GM12892 (cell line): ENCODE measurements around the gene TSACC.
"Not testable (repeated sequence)": the region's sequence is repeated elsewhere in the genome, so short reads cannot be mapped to it uniquely, and the experiment has no call there.

Experiments
- DNase-seq: peaks from one replicate; pipeline ENCODE4 v3.0.0; 2011; ENCODE audit not compliant: insufficient read length
- FAIRE-seq: peaks from 2 replicates; lab custom pipeline; 2011; peaks lifted over from hg19 to GRCh38; lab: Jason Lieb, UNC
- POLR2A ChIP-seq: IDR thresholded peaks from 2 replicates; pipeline ENCODE4 v1.6.1; 2011; ENCODE audit warnings: low read depth, low read length, control low read depth
- POLR2AphosphoS5 ChIP-seq: IDR thresholded peaks from 2 replicates; pipeline ENCODE4 v1.6.1; 2011; ENCODE audit warnings: low read depth, low read length, control low read depth
- TAF1 ChIP-seq: IDR thresholded peaks from 2 replicates; pipeline ENCODE4 v1.6.1; 2011; ENCODE audit warnings: low read depth, mild to moderate bottlenecking, control low read depth, low read length, borderline replicate concordance

Gene TSACC

DNA sequence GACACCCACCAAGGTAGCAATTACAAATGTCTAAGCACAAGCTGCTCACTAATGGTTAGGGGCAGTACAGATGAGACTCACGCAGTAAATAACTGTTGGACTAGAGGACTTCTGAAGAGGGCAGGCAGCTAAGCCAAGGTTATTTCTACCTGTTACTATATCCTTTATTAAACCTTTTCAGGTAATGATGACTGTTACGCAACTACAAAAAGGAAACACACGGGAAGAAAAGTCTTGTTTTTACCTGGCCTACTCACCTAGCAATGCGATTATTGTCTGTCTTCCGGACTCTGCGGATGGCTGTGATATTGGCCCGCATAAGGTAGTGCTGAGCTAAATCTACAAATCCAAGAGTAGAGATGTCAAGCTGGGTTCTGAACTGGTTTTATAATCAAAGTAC, 21.4 kb upstream of the TSACC start:
- FAIRE-seq = no peak
- TF ChIP-seq TAF1 = no peak
- TF ChIP-seq POLR2AphosphoS5 = no peak
- TF ChIP-seq POLR2A = no peak
- no peak for DNase-seq

DNA sequence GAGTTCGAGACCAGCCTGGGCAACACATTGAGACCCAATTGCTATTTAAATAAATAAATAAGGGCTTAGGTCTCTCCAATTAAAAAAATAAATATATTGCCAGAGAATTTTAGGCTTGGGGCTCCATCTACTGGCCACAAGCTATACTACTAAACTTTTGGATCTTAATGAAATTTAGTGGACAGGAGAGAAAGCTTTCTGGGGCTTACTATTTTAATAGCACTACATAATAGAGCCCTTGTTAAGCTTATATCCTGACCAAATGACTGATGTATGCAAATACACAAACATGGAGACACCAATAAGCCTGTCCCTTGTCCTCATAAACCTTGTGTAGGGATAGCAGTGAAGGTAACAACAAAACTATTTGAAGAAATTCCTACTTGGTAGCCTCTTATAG, 18.7 kb upstream of the TSACC start:
- TF ChIP-seq POLR2AphosphoS5 (no peak), POLR2A (no peak), TAF1 (no peak)
- FAIRE-seq = no peak
- DNase-seq = no peak

DNA sequence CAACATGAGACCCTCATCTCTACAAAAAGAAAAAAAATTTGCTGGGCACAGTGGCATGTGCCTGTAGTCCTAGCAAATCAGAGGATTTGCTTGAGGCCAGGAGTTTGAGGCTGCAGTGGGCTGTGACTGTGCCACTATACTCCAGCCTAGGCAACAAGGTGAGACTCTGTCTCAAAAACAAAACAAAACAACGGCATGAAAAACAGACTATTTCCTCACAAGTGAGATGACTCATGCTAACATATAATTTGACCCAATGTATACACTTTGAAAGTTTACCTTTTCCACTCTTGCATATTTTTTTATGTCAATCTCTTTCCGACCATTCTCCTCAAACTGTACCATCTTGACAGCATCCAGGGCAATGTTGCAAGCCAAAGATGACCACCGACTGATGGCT, 17.8 kb upstream of the TSACC start:
- FAIRE-seq = no peak
- TF ChIP-seq TAF1 (no peak), POLR2AphosphoS5 (no peak), POLR2A (no peak)

DNA sequence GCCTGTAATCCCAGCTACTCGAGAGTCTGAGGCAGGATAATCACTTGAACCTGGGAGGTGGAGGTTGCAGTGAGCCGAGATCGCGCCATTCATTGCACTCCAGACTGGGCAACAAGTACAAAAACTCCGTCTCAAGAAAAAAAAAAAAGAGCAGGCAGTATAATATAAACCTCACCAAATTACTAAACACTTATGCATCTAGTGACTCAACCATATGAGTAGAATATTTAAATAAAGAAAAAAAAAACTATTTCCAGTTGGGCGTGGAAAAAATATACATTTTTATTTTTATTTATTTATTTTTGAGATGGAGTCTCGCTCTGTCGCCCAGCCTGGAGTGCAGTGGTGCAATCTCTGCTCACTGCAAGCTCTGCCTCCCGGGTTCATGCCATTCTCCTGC, 15.1 kb upstream of the TSACC start:
- not testable (repeated sequence) for DNase-seq, FAIRE-seq

More for the DNA sequence above, 17.8 kb upstream of the TSACC start:
- no peak for DNase-seq

DNA sequence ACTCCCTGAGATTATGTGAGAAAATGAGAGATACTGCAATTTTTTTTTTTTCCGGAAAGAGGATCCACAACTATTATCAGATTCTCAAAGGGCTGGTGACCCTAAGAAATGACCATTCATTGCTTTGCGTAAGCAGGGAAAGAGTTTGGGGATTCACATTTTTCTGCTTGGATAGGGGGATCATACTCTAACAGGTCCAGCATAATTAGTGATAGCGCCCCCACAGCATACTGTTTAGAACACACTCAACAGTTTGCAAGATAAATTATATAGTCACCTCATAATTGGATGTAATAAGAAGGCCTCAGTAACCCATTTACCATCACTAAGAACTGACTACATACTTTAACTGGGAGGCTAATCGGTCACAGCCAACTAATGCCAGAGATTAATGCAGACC, 2.1 kb upstream of the TSACC start:
- TF ChIP-seq POLR2A (no peak), POLR2AphosphoS5 (no peak), TAF1 (no peak)
- DNase-seq = no peak
- FAIRE-seq = no peak

DNA sequence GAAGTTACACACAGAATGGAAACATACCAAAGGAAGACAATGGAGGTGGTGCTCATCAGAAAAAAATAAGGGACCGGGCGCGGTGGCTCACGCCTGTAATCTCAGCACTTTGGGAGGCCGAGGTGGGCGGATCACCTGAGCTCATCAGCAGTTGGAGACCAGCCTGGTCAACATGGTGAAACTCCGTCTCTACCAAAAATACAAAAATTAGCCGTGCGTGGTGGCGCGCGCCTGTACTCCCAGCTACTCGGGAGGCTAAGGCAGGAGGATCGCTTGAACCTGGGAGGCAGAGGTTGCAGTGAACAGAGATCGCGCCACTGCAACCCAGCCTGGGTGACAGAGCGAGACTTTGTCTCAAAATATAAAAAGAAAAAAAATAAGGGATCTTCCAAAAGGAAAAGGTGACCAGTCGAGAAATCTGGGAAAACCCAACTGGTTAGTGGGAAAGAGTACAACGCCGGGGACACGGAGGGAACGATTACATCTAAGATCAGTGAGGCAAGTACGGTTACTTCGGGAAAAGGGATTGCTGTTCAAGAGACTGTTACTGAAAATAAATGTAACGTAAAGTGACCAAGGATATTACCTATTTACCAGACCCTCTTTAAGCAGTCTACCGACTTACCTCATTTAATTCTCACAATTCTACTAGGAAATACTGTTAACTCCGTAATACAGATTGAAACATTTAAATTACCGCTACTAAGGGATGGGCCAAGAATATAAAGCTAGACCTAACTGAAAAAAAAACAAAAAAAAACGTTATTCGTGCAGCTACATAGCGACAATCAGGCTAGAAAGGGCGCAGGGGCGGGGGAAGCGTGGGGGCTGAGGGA, 1.1 kb upstream of the TSACC start:
- TF ChIP-seq TAF1 = no peak
- no peak for TF ChIP-seq POLR2A
- no peak for TF ChIP-seq POLR2AphosphoS5
- no peak for DNase-seq
- no peak for FAIRE-seq

DNA sequence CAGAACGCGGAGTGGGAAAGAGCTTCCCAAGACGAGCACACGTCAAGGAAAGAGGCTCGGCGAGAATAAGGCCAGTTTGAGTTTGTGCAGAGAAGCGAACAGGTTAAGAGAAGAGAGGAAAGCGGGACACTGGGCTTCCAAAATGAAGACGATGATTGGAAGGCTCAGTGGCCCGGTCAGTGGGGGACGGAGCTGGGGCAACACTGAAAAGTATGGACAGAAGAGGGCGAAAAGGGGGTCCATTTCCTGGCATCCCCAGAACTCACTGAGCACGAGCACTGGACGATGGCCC, 492 bp upstream of the TSACC start:
- no peak for TF ChIP-seq POLR2A
- TF ChIP-seq POLR2AphosphoS5 = no peak
- TF ChIP-seq TAF1 = no peak
- DNase-seq = no peak
- FAIRE-seq = no peak

DNA sequence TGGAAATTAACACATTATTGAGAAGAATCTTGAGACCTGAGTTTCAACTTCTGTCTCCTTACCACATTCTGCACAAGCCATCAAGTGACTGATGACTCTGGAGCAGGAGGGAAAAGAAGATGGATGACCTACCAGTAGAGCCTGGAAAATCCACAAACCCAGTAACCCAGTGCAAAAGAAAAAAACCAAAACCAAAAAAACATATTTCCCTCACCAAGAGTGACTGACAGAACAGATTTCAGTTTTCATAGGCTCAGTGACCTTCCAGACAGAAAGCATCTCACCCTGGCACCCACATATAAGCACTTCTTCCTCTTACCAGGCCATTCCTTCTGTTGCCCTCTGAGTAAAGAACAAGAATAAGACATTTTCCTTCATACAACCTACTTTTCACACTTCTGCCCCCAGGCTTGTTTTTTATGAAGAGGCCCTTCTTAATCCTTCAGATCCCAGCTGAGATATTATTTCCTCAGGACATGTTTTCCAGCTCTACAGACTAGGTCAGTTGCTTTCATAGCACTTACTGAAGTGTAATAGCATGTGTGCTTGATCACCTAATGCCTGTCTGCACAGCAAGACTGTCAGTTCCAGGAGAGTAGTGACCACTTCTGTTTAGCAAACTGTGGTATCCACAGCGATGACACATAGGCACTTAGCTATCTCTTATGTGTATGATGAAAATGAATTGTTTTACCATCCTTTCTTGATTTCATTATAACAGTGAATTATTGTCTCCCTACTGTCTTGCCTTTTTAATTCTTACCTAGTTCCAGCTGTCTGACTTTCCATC, 4.0 kb downstream of the TSACC start:
- FAIRE-seq = no peak

DNA sequence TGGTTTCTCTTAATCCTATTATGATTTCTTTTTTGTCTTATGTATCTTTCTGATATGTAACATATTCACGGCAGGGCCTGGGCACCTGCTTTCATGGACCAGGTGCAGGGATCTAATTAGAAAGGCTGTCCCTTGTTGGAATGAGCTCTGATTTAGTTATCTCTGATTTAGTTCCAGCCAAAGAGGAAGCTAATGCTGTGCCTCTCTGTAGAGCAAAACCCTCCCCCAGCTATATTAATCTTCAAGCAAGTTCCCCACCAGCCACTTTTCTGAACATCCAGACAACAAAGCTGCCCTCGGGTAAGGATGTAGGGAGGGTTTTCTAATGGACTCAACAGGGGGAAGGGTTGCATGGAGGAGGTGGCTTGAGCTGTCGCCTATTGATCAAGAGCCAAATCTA, 6.1 kb downstream of the TSACC start:
- DNase-seq (no peak), FAIRE-seq (no peak)
- TF ChIP-seq POLR2AphosphoS5 (no peak), POLR2A (no peak), TAF1 (no peak)

More for the DNA sequence above, 4.0 kb downstream of the TSACC start:
- DNase-seq = no peak
- TF ChIP-seq TAF1 (no peak), POLR2AphosphoS5 (no peak), POLR2A (no peak)

DNA sequence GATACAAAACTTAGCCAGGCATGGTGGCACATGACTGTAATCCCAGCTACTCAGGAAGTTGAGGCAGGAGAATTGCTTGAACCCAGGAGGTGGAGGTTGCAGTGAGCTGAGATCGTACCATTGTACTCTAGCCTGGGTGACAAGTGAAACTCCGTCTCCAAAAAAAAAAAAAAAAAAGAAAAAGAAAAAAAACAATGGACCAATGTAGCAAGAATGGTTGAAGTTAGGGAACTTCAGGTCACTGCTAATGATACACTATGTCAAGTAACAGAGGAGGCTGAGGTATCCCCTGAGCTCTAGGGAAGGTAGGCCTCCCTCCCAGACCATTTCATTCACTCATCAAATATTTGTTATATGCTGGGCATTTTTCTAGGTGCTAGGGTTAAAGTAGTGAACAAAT, 7.7 kb downstream of the TSACC start:
- FAIRE-seq = not testable (repeated sequence)

DNA sequence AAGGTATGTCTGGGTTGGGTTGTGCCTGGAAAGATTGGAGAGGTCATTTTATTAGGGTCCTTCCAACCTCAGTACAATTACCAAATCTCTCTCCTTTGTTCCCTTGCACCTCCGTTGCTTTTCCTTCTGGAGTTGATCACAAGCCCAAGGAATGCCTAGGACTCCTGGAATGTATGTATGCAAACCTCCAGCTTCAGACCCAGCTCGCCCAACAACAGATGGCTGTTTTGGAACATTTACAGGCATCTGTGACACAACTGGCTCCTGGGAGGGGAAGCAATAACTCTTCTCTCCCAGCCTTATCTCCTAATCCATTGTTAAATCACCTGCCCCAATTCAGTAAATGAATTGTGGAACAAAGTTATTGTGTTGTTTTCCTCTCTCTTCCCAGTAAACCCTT, 8.3 kb downstream of the TSACC start:
- FAIRE-seq = no peak
- no peak for TF ChIP-seq POLR2A
- TF ChIP-seq POLR2AphosphoS5 = no peak
- TF ChIP-seq TAF1 = no peak
- no peak for DNase-seq

More for the DNA sequence above, 7.7 kb downstream of the TSACC start:
- DNase-seq = not testable (repeated sequence)

DNA sequence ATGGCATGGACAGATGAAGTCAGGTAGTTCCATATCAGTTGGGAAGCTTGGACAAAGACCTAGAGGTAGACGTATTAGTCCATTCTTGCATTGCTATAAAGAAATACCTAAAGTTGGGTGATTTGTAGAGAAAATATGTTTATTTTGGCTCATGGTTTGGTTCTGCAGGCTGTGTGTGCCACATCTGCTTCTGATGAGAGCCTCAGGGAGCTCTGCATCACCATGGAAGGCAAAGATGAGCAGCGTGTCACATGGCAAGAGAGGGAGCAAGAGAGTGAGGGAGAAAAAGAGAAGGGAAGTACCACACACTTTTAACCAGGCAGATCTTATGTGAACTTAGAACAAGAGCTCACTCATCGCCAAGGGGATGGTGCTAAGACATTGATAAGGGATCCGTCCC, 9.0 kb downstream of the TSACC start:
- no peak for DNase-seq
- no peak for FAIRE-seq
- TF ChIP-seq TAF1 (no peak), POLR2AphosphoS5 (no peak), POLR2A (no peak)

DNA sequence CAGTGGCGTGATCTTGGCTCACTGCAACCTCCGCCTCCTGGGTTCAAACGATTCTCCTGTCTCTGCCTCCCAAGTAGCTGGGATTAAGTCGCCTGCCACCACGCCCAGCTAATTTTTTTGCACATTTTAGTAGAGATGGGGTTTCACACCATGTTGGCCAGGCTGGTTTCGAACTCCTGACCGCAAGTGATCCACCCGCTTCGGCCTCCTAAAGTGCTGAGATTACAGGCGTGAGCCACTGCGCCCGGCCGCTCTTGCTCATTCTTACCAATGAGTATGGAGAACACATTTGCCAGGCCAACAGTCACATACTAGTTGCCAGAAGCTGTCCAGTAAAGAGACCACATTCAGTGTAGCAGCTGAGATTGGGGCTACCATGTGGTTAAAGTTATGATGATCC, 14.2 kb downstream of the TSACC start:
- not testable (repeated sequence) for FAIRE-seq, DNase-seq
